ENCODE results near the gene RMRP.

DNA sequence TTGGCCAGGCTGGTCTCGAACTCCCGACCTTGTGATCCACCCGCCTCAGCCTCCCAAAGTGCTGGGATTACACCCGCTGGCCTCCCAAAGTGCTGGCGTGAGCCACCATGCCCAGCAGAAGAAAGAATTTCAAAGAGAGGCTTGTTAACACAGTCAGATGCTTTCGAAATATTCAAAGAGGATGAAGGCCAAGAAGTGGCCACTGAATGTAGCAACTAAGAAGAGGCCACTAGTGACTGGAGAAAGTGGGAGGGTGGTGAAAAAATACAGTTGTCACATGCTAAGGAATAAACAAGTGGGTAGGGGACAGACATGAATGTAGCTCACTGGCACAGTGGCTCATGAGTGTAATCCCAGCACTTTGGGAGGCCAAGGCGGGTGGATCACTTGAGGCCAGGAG lies 44.9 kb upstream of the RMRP start:
- TF ChIP-seq, protein P1, sequence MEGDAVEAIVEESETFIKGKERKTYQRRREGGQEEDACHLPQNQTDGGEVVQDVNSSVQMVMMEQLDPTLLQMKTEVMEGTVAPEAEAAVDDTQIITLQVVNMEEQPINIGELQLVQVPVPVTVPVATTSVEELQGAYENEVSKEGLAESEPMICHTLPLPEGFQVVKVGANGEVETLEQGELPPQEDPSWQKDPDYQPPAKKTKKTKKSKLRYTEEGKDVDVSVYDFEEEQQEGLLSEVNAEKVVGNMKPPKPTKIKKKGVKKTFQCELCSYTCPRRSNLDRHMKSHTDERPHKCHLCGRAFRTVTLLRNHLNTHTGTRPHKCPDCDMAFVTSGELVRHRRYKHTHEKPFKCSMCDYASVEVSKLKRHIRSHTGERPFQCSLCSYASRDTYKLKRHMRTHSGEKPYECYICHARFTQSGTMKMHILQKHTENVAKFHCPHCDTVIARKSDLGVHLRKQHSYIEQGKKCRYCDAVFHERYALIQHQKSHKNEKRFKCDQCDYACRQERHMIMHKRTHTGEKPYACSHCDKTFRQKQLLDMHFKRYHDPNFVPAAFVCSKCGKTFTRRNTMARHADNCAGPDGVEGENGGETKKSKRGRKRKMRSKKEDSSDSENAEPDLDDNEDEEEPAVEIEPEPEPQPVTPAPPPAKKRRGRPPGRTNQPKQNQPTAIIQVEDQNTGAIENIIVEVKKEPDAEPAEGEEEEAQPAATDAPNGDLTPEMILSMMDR (IDR thresholded peaks at IDR 0.05; ENCODE audit: insufficient read depth, low read length, poor library complexity, severe bottlenecking), result no peak
- TF ChIP-seq EZH2phosphoT487 (conservative IDR thresholded peaks at IDR 0.05; ENCODE audit: low read length), result no peak

Data from SU-DHL-6 (cell line).